ENCODE measurements around the gene ENTPD3.
"Not testable (repeated sequence)": the region's sequence is repeated elsewhere in the genome, so short reads cannot be mapped to it uniquely, and the experiment has no call there.

Gene ENTPD3

DNA sequence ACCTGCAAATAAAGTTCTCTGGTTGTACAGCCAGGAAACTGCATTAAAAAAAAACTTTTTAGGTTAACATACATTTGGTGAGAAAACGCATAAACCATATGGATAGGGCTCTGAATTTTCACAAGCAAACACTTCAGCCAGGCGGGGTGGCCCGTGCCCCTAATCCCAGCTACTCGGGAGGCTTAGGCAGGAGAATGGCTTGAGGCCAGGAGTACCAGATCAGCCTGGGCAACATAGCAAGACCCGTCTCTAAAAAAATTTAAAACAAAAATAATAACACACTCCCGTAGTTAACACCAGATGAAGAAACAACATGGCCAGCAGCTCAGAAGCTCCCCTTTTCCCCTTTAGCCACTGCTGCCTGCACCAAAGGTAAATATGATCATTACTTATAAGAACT lies 66.9 kb downstream of the ENTPD3 start:
- no peak for TF ChIP-seq CTCF (IDR thresholded peaks at IDR 0.05; ENCODE audit: control extremely low read depth, extremely low read depth, low read depth, missing control alignments)
- ChIA-PET CTCF (interaction anchor here (0.8 to 1.8 kb wide), 4 partner anchors 10 to 145 kb away, joined by 3 read pairs; partner anchors contain the start of gene ZNF620), POLR2A (no interaction called here)
- no peak for DNase-seq (ENCODE audit: extremely low spot score)

- ChIA-PET CTCF (no interaction called here), POLR2A (no interaction called here)
- TF ChIP-seq CTCF (IDR thresholded peaks at IDR 0.05; ENCODE audit: control extremely low read depth, extremely low read depth, low read depth, missing control alignments): no peak
- no peak for DNase-seq (ENCODE audit: extremely low spot score)
Measured at GRCh38 chr3:40455328-40455727, 68.3 kb downstream of the ENTPD3 start.

DNA sequence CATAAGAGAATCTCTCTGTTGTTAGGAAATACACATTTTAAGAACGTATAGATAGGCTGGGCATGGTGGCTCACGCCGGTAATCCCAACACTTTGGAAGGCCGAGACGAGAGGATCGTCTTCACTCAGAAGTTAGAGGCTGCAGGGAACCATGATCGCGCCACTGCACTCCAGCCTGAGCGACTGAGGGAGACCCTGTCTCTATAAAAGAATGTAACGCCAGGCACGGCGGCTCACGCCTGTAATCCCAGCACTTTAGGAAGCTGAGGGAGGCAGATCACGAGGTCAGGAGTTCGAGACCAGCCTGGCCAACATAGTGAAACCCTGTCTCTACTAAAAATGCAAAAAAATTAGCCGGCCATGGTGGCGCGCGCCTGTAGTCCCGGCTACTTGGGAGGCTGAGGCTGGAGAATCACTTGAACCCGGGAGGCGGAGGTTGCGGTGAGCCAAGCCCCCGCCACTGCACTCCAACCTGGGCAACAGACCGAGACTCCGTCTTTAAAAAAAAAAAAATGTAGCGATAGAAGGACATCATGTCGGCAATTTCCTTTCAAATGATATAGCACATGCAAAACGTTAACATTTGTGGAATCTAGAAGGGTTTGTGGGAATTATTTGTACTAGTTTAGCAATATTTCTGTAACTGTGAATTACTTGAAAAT lies 69.4 kb downstream of the ENTPD3 start:
- no peak for DNase-seq (ENCODE audit: extremely low spot score)
- no peak for TF ChIP-seq CTCF (IDR thresholded peaks at IDR 0.05; ENCODE audit: control extremely low read depth, extremely low read depth, low read depth, missing control alignments)
- ChIA-PET POLR2A (interaction anchor here (1.0 kb wide), 2 partner anchors 16 to 26 kb away, joined by 3 read pairs; no protein-coding TSS in a partner anchor), CTCF (no interaction called here)

GRCh38 chr3:40456940-40457823 lies 70.2 kb downstream of the ENTPD3 start, which contains the start of gene RPL14:
Gene RPL14 (plus strand): TSS chr3:40457339. CDS start chr3:40457472, 133 bp downstream.
- ChIA-PET POLR2A (interaction anchor here (1.0 kb wide), 2 partner anchors 15 to 25 kb away, joined by 3 read pairs; no protein-coding TSS in a partner anchor), CTCF (no interaction called here)
- TF ChIP-seq CTCF (IDR thresholded peaks at IDR 0.05; ENCODE audit: control extremely low read depth, extremely low read depth, low read depth, missing control alignments): no peak

DNA sequence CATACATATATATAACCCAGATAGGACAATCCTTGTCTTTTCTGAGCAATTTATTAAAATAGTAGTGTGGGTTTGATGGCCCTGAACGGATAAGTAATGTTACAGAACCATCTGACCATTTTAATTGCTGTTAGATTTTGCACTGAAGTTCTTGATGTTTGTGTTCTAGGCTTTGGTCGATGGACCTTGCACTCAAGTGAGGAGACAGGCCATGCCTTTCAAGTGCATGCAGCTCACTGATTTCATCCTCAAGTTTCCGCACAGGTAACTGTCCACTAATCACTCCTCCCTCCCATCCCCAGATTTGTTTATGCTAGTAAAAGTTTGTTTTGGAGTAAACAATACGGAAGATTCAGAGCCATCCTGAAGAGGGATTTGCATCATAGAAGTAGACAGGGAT lies 71.5 kb downstream of the ENTPD3 start:
- POLR2A ChIA-PET: no interaction called here
- CTCF ChIA-PET: interaction anchor here (1.8 kb wide), 1 partner anchor 19 kb away, joined by 4 read pairs; the partner anchor contains the start of gene ZNF619
- no peak for DNase-seq (ENCODE audit: extremely low spot score)
- no peak for TF ChIP-seq CTCF (IDR thresholded peaks at IDR 0.05; ENCODE audit: control extremely low read depth, extremely low read depth, low read depth, missing control alignments)

More at GRCh38 chr3:40456940-40457823, 70.2 kb downstream of the ENTPD3 start, which contains the start of gene RPL14:
- peak; percentile 93 for DNase-seq (ENCODE audit: extremely low spot score)

GRCh38 chr3:40460481-40460880 lies 73.5 kb downstream of the ENTPD3 start:
- DNase-seq (ENCODE audit: extremely low spot score): not testable (repeated sequence)
- ChIA-PET CTCF (interaction anchor here (1.5 kb wide), 1 partner anchor 11 kb away, joined by 5 read pairs; no protein-coding TSS in a partner anchor), POLR2A (interaction anchor here (0.7 kb wide), 2 partner anchors 22 to 432 kb away, joined by 4 to 6 read pairs; no protein-coding TSS in a partner anchor)
